ENCODE measurements around the gene IFI6. TPM values are rescaled to one million over a fixed set of nuclear protein-coding genes. Genes with fewer than 3 reads are reported as not detected.

Gene IFI6
- total RNA-seq, 1 donor from 2014 or later: 500 TPM

GRCh38 chr1:27626031-27626935 lies 45.7 kb downstream of the IFI6 start:
- Mint-ChIP-seq H3K27ac (no peak overlapping the region), H3K27me3 (ENCODE audit: low read depth) (peaks cover 2% of the 10 kb centered on the region), H3K9me3 (no peaks in the 10 kb centered on the region), H3K36me3 (no peaks in the 10 kb centered on the region), H3K4me3 (no peak overlapping the region), H3K4me1 (peaks cover 9% of the 10 kb centered on the region)
- no peak for TF ChIP-seq CTCF (IDR thresholded peaks at IDR 0.05; ENCODE audit: unreplicated experiment)
- DNase-seq (ENCODE audit: low spot score in 2 of 2, unreplicated experiment in 2 of 2): no peak

- TF ChIP-seq CTCF (IDR thresholded peaks at IDR 0.05; ENCODE audit: unreplicated experiment): no peak
- H3K36me3 Mint-ChIP-seq: no peaks in the 10 kb centered on the region
These were observed 47.4 kb downstream of the IFI6 start for GRCh38 chr1:27624467-27625178.

GRCh38 chr1:27623327-27624212 lies 48.4 kb downstream of the IFI6 start:
- Mint-ChIP-seq H3K27ac (no peak overlapping the region), H3K27me3 (ENCODE audit: low read depth) (no peaks in the 10 kb centered on the region), H3K4me1 (peaks cover 6% of the 10 kb centered on the region)

More at GRCh38 chr1:27624467-27625178, 47.4 kb downstream of the IFI6 start:
- Mint-ChIP-seq H3K9me3 (no peaks in the 10 kb centered on the region), H3K27me3 (ENCODE audit: low read depth) (peaks cover 2% of the 10 kb centered on the region), H3K4me3 (no peak overlapping the region), H3K4me1 (peaks cover 6% of the 10 kb centered on the region), H3K27ac (no peak overlapping the region)
- no peak for DNase-seq (ENCODE audit: low spot score in 2 of 2, unreplicated experiment in 2 of 2)

GRCh38 chr1:27622828-27623227 lies 49.2 kb downstream of the IFI6 start:
- Mint-ChIP-seq H3K4me1 (peaks cover 6% of the 10 kb centered on the region), H3K4me3 (no peak overlapping the region), H3K9me3 (no peaks in the 10 kb centered on the region), H3K36me3 (no peaks in the 10 kb centered on the region), H3K27ac (no peak overlapping the region), H3K27me3 (ENCODE audit: low read depth) (no peaks in the 10 kb centered on the region)
- no peak for DNase-seq (ENCODE audit: low spot score in 2 of 2, unreplicated experiment in 2 of 2)
- TF ChIP-seq CTCF (IDR thresholded peaks at IDR 0.05; ENCODE audit: unreplicated experiment): no peak

More at GRCh38 chr1:27623327-27624212, 48.4 kb downstream of the IFI6 start:
- Mint-ChIP-seq H3K9me3 (no peaks in the 10 kb centered on the region), H3K4me3 (no peak overlapping the region), H3K36me3 (no peaks in the 10 kb centered on the region)
- TF ChIP-seq CTCF (IDR thresholded peaks at IDR 0.05; ENCODE audit: unreplicated experiment): no peak
- no peak for DNase-seq (ENCODE audit: low spot score in 2 of 2, unreplicated experiment in 2 of 2)

Data from mesothelial cell of epicardium (in vitro differentiated cells).